GM23338 (cell line): Measurements from ENCODE around the gene MAMSTR. TPM values are rescaled to one million over a fixed set of nuclear protein-coding genes. Genes with fewer than 3 reads are reported as not detected.

ENCODE experiments used
- ATAC-seq: fragments of 200-7000 bp; cut with Tn5 transposase; 3 replicates; pipeline ENCODE4 v1.9.1; 2020
- DNase-seq: peaks from one replicate; pipeline ENCODE4 v3.0.0-alpha.2; 2015; ENCODE audit warnings: low spot score
- H2AFZ ChIP-seq: fragments of 200-600 bp; sonication (generic); 2 replicates; pipeline ENCODE4 v1.8.0; 2016; ENCODE audit warnings: antibody characterized with exemption, mild to moderate bottlenecking, moderate library complexity
- H3F3A ChIP-seq: fragments of 200-600 bp; sonication (generic); replicated peaks from 2 replicates; pipeline ENCODE4 v1.8.0; 2017; ENCODE audit warnings: antibody characterized with exemption, mixed run types, low read depth
- H3K27ac ChIP-seq: fragments of 200-600 bp; sonication (generic); 2 replicates; pipeline ENCODE4 v1.6.1; 2016; ENCODE audit warnings: low read depth
- H3K27me3 ChIP-seq: fragments of 200-600 bp; sonication (generic); 2 replicates; pipeline ENCODE4 v1.8.0; 2016; ENCODE audit warnings: mild to moderate bottlenecking, mixed run types, moderate library complexity; ENCODE audit not compliant: insufficient read depth
- H3K36me3 ChIP-seq: fragments of 200-600 bp; sonication (generic); 2 replicates; pipeline ENCODE4 v1.8.0; 2016; ENCODE audit warnings: mild to moderate bottlenecking; ENCODE audit not compliant: insufficient read depth
- H3K4me1 ChIP-seq: fragments of 200-600 bp; sonication (generic); 2 replicates; pipeline ENCODE4 v1.8.0; 2016; ENCODE audit warnings: mild to moderate bottlenecking, moderate library complexity; ENCODE audit not compliant: insufficient read depth
- H3K4me2 ChIP-seq: fragments of 200-600 bp; sonication (generic); 2 replicates; pipeline ENCODE4 v1.7.1; 2017; ENCODE audit warnings: mixed run types
- H3K4me3 ChIP-seq: fragments of 200-600 bp; sonication (generic); 2 replicates; pipeline ENCODE4 v1.6.1; 2016; ENCODE audit warnings: mixed run types
- H3K79me2 ChIP-seq: fragments of 200-600 bp; sonication (generic); replicated peaks from 2 replicates; pipeline ENCODE4 v1.8.0; 2017; ENCODE audit warnings: mild to moderate bottlenecking; ENCODE audit not compliant: insufficient read depth
- H3K9me2 ChIP-seq: fragments of 200-600 bp; sonication (generic); 2 replicates; pipeline ENCODE4 v1.8.0; 2017; ENCODE audit not compliant: insufficient read depth
- H4K20me1 ChIP-seq: fragments of 200-600 bp; sonication (generic); replicated peaks from 2 replicates; pipeline ENCODE4 v1.8.0; 2017; ENCODE audit warnings: mild to moderate bottlenecking; ENCODE audit not compliant: insufficient read depth
- H3K27ac Mint-ChIP-seq: 2 replicates; pipeline ENCODE4 v1.8.0; 2020; ENCODE audit warnings: inconsistent platforms, mild to moderate bottlenecking, moderate library complexity, mixed read lengths
- H3K27me3 Mint-ChIP-seq: 3 replicates; pipeline ENCODE4 v1.8.0; 2022; ENCODE audit warnings: low read depth, mild to moderate bottlenecking, moderate library complexity, mixed read lengths, inconsistent platforms; ENCODE audit not compliant: insufficient read depth, poor library complexity
- H3K36me3 Mint-ChIP-seq: 3 replicates; pipeline ENCODE4 v1.8.0; 2021; ENCODE audit warnings: low read depth, mild to moderate bottlenecking, inconsistent platforms, moderate library complexity, mixed read lengths
- H3K4me1 Mint-ChIP-seq: 3 replicates; pipeline ENCODE4 v1.8.0; 2020; ENCODE audit warnings: mild to moderate bottlenecking, inconsistent platforms, mixed read lengths
- H3K4me3 Mint-ChIP-seq: 3 replicates; pipeline ENCODE4 v1.8.0; 2021; ENCODE audit warnings: moderate library complexity, mild to moderate bottlenecking, inconsistent platforms, mixed read lengths
- H3K9me3 Mint-ChIP-seq: 3 replicates; pipeline ENCODE4 v1.8.0; 2020; ENCODE audit warnings: moderate library complexity, mild to moderate bottlenecking, inconsistent platforms, mixed read lengths
- CREB1 ChIP-seq: fragments of 250-450 bp; sonication (Bioruptor Pico); IDR thresholded peaks from 2 replicates; pipeline ENCODE4 v1.5.0; 2020; ENCODE audit warnings: low read depth, mild to moderate bottlenecking, moderate library complexity
- CTCF ChIP-seq, 2 experiments: fragments of 200-600 bp in 1 of 2; sonication (generic) in 1 of 2; conservative IDR thresholded peaks; 2 replicates each; pipeline versions ENCODE4 v1.5.1 to v1.6.1; 2016 to 2017; ENCODE audit warnings: antibody characterized with exemption in 2 of 2, low read depth in 2 of 2, mild to moderate bottlenecking in 2 of 2, moderate library complexity in 1 of 2
- EZH2 ChIP-seq: fragments of 200-600 bp; sonication (generic); IDR thresholded peaks from one replicate; pipeline ENCODE4 v1.8.0; 2017; ENCODE audit warnings: antibody characterized with exemption, mild to moderate bottlenecking, low read depth; ENCODE audit not compliant: unreplicated experiment
- EZH2phosphoT487 ChIP-seq: fragments of 200-600 bp; sonication (generic); IDR thresholded peaks from one replicate; pipeline ENCODE4 v1.8.1; 2018; ENCODE audit warnings: antibody characterized with exemption; ENCODE audit not compliant: unreplicated experiment
- JUNB ChIP-seq: IDR thresholded peaks from one replicate; pipeline ENCODE4 v1.6.1; 2016; ENCODE audit warnings: antibody characterized with exemption; ENCODE audit not compliant: unreplicated experiment
- NANOG ChIP-seq: IDR thresholded peaks from 2 replicates; pipeline ENCODE4 v1.6.1; 2016; ENCODE audit warnings: antibody characterized with exemption, borderline replicate concordance
- POLR2AphosphoS5 ChIP-seq: IDR thresholded peaks from 2 replicates; pipeline ENCODE4 v1.6.1; 2016; ENCODE audit warnings: antibody characterized with exemption, low read depth
- ZNF114 ChIP-seq: fragments of 250-450 bp; sonication (Bioruptor Pico); IDR thresholded peaks from 2 replicates; pipeline ENCODE4 v1.5.0; 2020; ENCODE audit warnings: mild to moderate bottlenecking, moderate library complexity
- ZNF331 ChIP-seq: fragments of 250-450 bp; sonication (Bioruptor Pico); IDR thresholded peaks from 2 replicates; pipeline ENCODE4 v1.5.0; 2020; ENCODE audit warnings: low read depth, mild to moderate bottlenecking, moderate library complexity
- polyA plus RNA-seq: library from polyadenylated mRNA; unstranded; fragments of >200 nt; fragmentation: Nextera tagmentation; extraction: Ambion mirVana; gene quantifications from 2 replicates; pipeline ENCODE4 v1.2.1, GENCODE V29; 2016
- total RNA-seq: library from RNA; depleted of rRNA; stranded (reverse); fragments of >200 nt; shearing (Covaris generic); gene quantifications from 2 replicates; pipeline ENCODE4 v1.2.3, GENCODE V29; 2014
- TF ChIP-seq, protein P1 (sequence below): IDR thresholded peaks from 2 replicates; pipeline ENCODE4 v1.6.1; 2016; ENCODE audit warnings: antibody characterized with exemption

Gene MAMSTR
- total and polyA plus RNA-seq, 2 experiments from 2014 or later = 1.9 to 2.0 TPM

DNA sequence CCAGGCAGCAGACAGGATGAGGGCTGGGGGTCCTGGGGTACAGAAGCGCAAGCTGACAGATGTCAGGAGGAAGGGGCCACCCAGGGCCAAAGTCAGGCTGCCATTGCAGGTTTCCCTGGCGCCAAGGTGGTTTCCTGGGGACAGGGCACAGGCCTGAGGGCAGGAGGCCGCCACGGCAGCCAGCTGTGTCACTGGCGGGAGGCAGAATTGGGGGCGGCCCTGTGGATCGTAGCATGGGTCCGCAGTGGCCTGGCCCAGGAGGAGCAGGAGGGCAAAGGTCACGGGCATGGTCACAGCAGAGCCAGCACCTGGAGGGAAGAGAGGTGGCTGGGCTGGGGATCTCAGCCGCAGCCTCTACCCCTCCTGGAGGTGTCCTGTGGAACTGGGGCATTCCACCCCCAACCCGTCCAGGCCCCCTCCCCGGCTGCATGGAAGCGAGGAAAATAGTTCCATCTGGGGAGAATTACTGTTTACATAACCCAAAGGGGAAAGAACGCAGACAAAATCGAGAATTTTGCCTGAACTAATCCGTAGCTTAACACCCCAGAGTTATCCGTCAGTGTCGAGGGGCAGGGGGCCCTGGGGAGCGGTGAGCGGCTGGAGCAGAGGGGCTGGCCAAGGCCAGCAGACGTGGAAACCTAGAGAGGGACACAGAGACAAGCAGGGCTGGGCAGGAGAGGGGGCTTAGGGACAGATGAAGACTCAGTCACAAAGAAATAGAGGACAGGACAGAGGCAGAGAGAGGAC, 48.7 kb downstream of the MAMSTR start:
- no peak overlapping the region for H3K27ac Mint-ChIP-seq
- no peaks in the 10 kb centered on the region for H3K36me3 ChIP-seq
- H4K20me1 ChIP-seq = no peaks in the 10 kb centered on the region
- no peaks in the 10 kb centered on the region for H3K9me2 ChIP-seq
- H3K27me3 ChIP-seq = no peaks in the 10 kb centered on the region
- H3K4me3 Mint-ChIP-seq = no peak overlapping the region
- H3K27ac ChIP-seq = no peak overlapping the region
- no peak overlapping the region for H2AFZ ChIP-seq
- DNase-seq (no peak), ATAC-seq (no peak)
- peaks cover 33% of the 10 kb centered on the region for H3K4me1 Mint-ChIP-seq
- H3K36me3 Mint-ChIP-seq = no peaks in the 10 kb centered on the region; the same call in 2 of the 3 replicates
- peaks cover 23% of the 10 kb centered on the region for H3K4me1 ChIP-seq
- H3K9me3 Mint-ChIP-seq = peaks cover 9% of the 10 kb centered on the region; the same call in 2 of the 3 replicates
- H3K4me2 ChIP-seq = no peak overlapping the region
- no peaks in the 10 kb centered on the region for H3F3A ChIP-seq
- H3K4me3 ChIP-seq = no peak overlapping the region
- no peak for TF ChIP-seq NANOG
- no peak for TF ChIP-seq CREB1 (CRISPR knock-in tag)
- TF ChIP-seq JUNB = no peak
- TF ChIP-seq ZNF114 (CRISPR knock-in tag) = no peak
- no peak for TF ChIP-seq CTCF (conservative IDR thresholded peaks at IDR 0.05; ENCODE audit: low read depth in 2 of 2)
- no peak for TF ChIP-seq POLR2AphosphoS5
- no peak for TF ChIP-seq ZNF331 (CRISPR knock-in tag)
- TF ChIP-seq EZH2phosphoT487 = no peak
- TF ChIP-seq, protein P1, sequence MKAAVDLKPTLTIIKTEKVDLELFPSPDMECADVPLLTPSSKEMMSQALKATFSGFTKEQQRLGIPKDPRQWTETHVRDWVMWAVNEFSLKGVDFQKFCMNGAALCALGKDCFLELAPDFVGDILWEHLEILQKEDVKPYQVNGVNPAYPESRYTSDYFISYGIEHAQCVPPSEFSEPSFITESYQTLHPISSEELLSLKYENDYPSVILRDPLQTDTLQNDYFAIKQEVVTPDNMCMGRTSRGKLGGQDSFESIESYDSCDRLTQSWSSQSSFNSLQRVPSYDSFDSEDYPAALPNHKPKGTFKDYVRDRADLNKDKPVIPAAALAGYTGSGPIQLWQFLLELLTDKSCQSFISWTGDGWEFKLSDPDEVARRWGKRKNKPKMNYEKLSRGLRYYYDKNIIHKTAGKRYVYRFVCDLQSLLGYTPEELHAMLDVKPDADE = no peak
- no peak for TF ChIP-seq EZH2
- peaks cover 20% of the 10 kb centered on the region for H3K27me3 Mint-ChIP-seq
- H3K79me2 ChIP-seq = no peaks in the 10 kb centered on the region

- Mint-ChIP-seq H3K4me1 (peaks cover 26% of the 10 kb centered on the region), H3K9me3 (peaks cover 9% of the 10 kb centered on the region; the same call in 2 of the 3 replicates), H3K27ac (no peak overlapping the region), H3K36me3 (no peaks in the 10 kb centered on the region; the same call in 2 of the 3 replicates), H3K4me3 (no peak overlapping the region), H3K27me3 (peaks cover 14% of the 10 kb centered on the region)
- TF ChIP-seq POLR2AphosphoS5 (no peak), NANOG (no peak), EZH2 (no peak), JUNB (no peak)
- Histone ChIP-seq H3K9me2 (no peaks in the 10 kb centered on the region), H2AFZ (no peak overlapping the region), H4K20me1 (no peaks in the 10 kb centered on the region), H3K79me2 (no peaks in the 10 kb centered on the region), H3K4me2 (no peak overlapping the region), H3K4me3 (no peak overlapping the region), H3K27ac (no peak overlapping the region), H3K4me1 (peaks cover 20% of the 10 kb centered on the region), H3K27me3 (no peaks in the 10 kb centered on the region), H3F3A (no peaks in the 10 kb centered on the region), H3K36me3 (no peaks in the 10 kb centered on the region)
- ATAC-seq (no peak), DNase-seq (no peak)
Observed at GRCh38 chr19:48669903-48670668, 49.4 kb downstream of the MAMSTR start.
